PC-9 (cell line): ENCODE results near the gene KCNH2.

ENCODE experiments used
- EZH2 ChIP-seq: fragments of 200-600 bp; sonication (generic); IDR thresholded peaks from 2 replicates; pipeline ENCODE4 v1.8.0; 2017; ENCODE audit warnings: antibody characterized with exemption, low read depth
- TF ChIP-seq, protein P1 (sequence below): fragments of 200-600 bp; sonication (generic); conservative IDR thresholded peaks from 2 replicates; pipeline ENCODE4 v1.6.1; 2017; ENCODE audit warnings: mixed run types, antibody characterized with exemption, mild to moderate bottlenecking, moderate library complexity

DNA sequence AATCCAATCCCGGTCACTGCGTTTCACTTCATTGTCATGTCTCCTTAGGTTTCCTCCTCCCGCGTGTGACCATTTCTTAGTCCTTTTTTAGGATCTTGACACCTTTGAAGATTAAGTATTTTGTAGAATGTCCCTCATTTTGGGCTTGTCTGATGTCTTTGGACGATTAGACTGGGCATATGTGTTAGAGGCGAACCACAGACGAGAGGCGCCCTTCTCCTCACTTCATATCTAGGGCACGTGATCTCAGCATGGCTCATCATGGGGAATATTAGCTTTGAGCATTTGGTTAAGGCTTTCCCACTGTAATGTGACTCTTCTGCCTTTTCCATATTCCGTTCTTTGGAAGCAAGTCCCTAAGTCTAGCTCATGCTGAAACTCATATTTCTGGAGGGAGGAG is 59.0 kb downstream of the KCNH2 start:
- TF ChIP-seq, protein P1, sequence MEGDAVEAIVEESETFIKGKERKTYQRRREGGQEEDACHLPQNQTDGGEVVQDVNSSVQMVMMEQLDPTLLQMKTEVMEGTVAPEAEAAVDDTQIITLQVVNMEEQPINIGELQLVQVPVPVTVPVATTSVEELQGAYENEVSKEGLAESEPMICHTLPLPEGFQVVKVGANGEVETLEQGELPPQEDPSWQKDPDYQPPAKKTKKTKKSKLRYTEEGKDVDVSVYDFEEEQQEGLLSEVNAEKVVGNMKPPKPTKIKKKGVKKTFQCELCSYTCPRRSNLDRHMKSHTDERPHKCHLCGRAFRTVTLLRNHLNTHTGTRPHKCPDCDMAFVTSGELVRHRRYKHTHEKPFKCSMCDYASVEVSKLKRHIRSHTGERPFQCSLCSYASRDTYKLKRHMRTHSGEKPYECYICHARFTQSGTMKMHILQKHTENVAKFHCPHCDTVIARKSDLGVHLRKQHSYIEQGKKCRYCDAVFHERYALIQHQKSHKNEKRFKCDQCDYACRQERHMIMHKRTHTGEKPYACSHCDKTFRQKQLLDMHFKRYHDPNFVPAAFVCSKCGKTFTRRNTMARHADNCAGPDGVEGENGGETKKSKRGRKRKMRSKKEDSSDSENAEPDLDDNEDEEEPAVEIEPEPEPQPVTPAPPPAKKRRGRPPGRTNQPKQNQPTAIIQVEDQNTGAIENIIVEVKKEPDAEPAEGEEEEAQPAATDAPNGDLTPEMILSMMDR = no peak
- no peak for TF ChIP-seq EZH2
